ENCODE data around the gene GCHFR. TPM values are rescaled to one million over a fixed set of nuclear protein-coding genes. Genes with fewer than 3 reads are reported as not detected.

The GCHFR gene
- total RNA-seq, 2 experiments from 2014 or later: 50.6 to 50.8 TPM

GRCh38 chr15:40754883-40755811, 8.7 kb upstream of the GCHFR start, which contains the start of gene RMDN3:
RMDN3 (minus strand) TSS chr15:40755254; CDS start chr15:40754783, 471 bp downstream.
- Mint-ChIP-seq H3K4me3 (peak within 1 kb of the TSS; percentile 91), H3K36me3 (ENCODE audit: low read depth) (peaks cover 31% of the 10 kb centered on the region), H3K4me1 (ENCODE audit: low read depth) (peaks cover 38% of the 10 kb centered on the region), H3K27ac (peak within 1 kb of the TSS; percentile 99), H3K27me3 (ENCODE audit: low read depth) (no peaks in the 10 kb centered on the region), H3K9me3 (ENCODE audit: insufficient read depth) (no peaks in the 10 kb centered on the region)
- DNase-seq (peak; percentile 96), ATAC-seq (peak; percentile 85)
- CTCF ChIA-PET: no interaction called here
- POLR2A ChIA-PET: interaction anchor here (0.6 to 1.3 kb wide), 3 partner anchors 10 to 146 kb away, joined by 3 to 5 read pairs (median 3); no protein-coding TSS in a partner anchor

- peaks cover 26% of the 10 kb centered on the region for H3K36me3 Mint-ChIP-seq (ENCODE audit: low read depth)
- H3K9me3 Mint-ChIP-seq (ENCODE audit: insufficient read depth): no peaks in the 10 kb centered on the region
- peaks cover 38% of the 10 kb centered on the region for H3K4me1 Mint-ChIP-seq (ENCODE audit: low read depth)
- H3K4me3 Mint-ChIP-seq: peak overlapping the region; percentile 91
- POLR2A ChIA-PET: interaction anchor here (0.6 to 1.3 kb wide), 6 partner anchors 9 to 147 kb away, joined by 3 to 5 read pairs (median 4); partner anchors contain the start of gene RAD51
- peaks cover 4% of the 10 kb centered on the region for H3K27me3 Mint-ChIP-seq (ENCODE audit: low read depth)
- H3K27ac Mint-ChIP-seq: peak overlapping the region; percentile 99
- DNase-seq (no peak), ATAC-seq (no peak)
- CTCF ChIA-PET: interaction anchor here (1.2 to 1.6 kb wide), 3 partner anchors 12 to 136 kb away, joined by 4 to 6 read pairs (median 4); no protein-coding TSS in a partner anchor
Observed at GRCh38 chr15:40755812-40756208, 8.1 kb upstream of the GCHFR start.

GRCh38 chr15:40756938-40757337, 6.9 kb upstream of the GCHFR start:
- no peak overlapping the region for H3K4me3 Mint-ChIP-seq
- H3K27me3 Mint-ChIP-seq (ENCODE audit: low read depth): peaks cover 4% of the 10 kb centered on the region
- no peak for ATAC-seq
- DNase-seq: no peak
- no peaks in the 10 kb centered on the region for H3K9me3 Mint-ChIP-seq (ENCODE audit: insufficient read depth)
- CTCF ChIA-PET: interaction anchor here (0.6 to 1.6 kb wide), 4 partner anchors 9 to 135 kb away, joined by 3 to 6 read pairs (median 4); no protein-coding TSS in a partner anchor
- POLR2A ChIA-PET: interaction anchor here (1.0 to 1.3 kb wide), 3 partner anchors 8 to 62 kb away, joined by 4 to 5 read pairs (median 4); partner anchors contain the start of gene RAD51
- peaks cover 33% of the 10 kb centered on the region for H3K4me1 Mint-ChIP-seq (ENCODE audit: low read depth)
- H3K36me3 Mint-ChIP-seq (ENCODE audit: low read depth): peaks cover 16% of the 10 kb centered on the region
- peak overlapping the region; percentile 3 for H3K27ac Mint-ChIP-seq

GRCh38 chr15:40759961-40760360, 3.9 kb upstream of the GCHFR start:
- ChIA-PET CTCF (interaction anchor here (1.1 kb wide), 1 partner anchor 22 kb away, joined by 3 read pairs; no protein-coding TSS in a partner anchor), POLR2A (interaction anchor here (0.8 kb wide), 1 partner anchor 10 kb away, joined by 4 read pairs; no protein-coding TSS in a partner anchor)
- Mint-ChIP-seq H3K9me3 (ENCODE audit: insufficient read depth) (no peaks in the 10 kb centered on the region), H3K4me3 (no peak overlapping the region), H3K4me1 (ENCODE audit: low read depth) (peaks cover 32% of the 10 kb centered on the region), H3K36me3 (ENCODE audit: low read depth) (peaks cover under 1% of the 10 kb centered on the region), H3K27ac (no peak overlapping the region), H3K27me3 (ENCODE audit: low read depth) (peaks cover 4% of the 10 kb centered on the region)
- ATAC-seq (no peak), DNase-seq (no peak)

- CTCF ChIA-PET: interaction anchor here (0.6 kb wide), 1 partner anchor 95 kb away, joined by 3 read pairs; no protein-coding TSS in a partner anchor
- ATAC-seq (peak; percentile 1), DNase-seq (peak; percentile 58)
- Mint-ChIP-seq H3K27me3 (ENCODE audit: low read depth) (peaks cover 4% of the 10 kb centered on the region), H3K4me1 (ENCODE audit: low read depth) (peaks cover 36% of the 10 kb centered on the region), H3K4me3 (peak overlapping the region; percentile 86), H3K27ac (peak overlapping the region; percentile 91), H3K36me3 (ENCODE audit: low read depth) (peaks cover 7% of the 10 kb centered on the region), H3K9me3 (ENCODE audit: insufficient read depth) (no peaks in the 10 kb centered on the region)
- POLR2A ChIA-PET: interaction anchor here (0.7 to 2.5 kb wide), 3 partner anchors 13 to 19 kb away, joined by 3 to 13 read pairs (median 3); no protein-coding TSS in a partner anchor
Observed at GRCh38 chr15:40762919-40763800, 708 bp upstream of the GCHFR start.

- peak overlapping the region; percentile 86 for H3K4me3 Mint-ChIP-seq
- CTCF ChIA-PET: interaction anchor here (0.9 to 3.8 kb wide), 8 partner anchors 14 to 175 kb away, joined by 3 to 18 read pairs (median 4); partner anchors contain the start of genes RAD51 and VPS18
- peaks cover 4% of the 10 kb centered on the region for H3K27me3 Mint-ChIP-seq (ENCODE audit: low read depth)
- H3K27ac Mint-ChIP-seq: peak overlapping the region; percentile 91
- peaks cover 51% of the 10 kb centered on the region for H3K4me1 Mint-ChIP-seq (ENCODE audit: low read depth)
- peaks cover 10% of the 10 kb centered on the region for H3K36me3 Mint-ChIP-seq (ENCODE audit: low read depth)
- ATAC-seq (no peak), DNase-seq (peak; percentile 32)
- POLR2A ChIA-PET: interaction anchor here (0.9 to 2.5 kb wide), 9 partner anchors 8 to 196 kb away, joined by 3 to 13 read pairs (median 4); partner anchors contain the start of genes RAD51, RPUSD2 and ZFYVE19
- H3K9me3 Mint-ChIP-seq (ENCODE audit: insufficient read depth): no peaks in the 10 kb centered on the region
Observed at GRCh38 chr15:40764629-40765103, 798 bp downstream of the GCHFR start.

- CTCF ChIA-PET: interaction anchor here (3.8 kb wide), 1 partner anchor 16 kb away, joined by 18 read pairs; no protein-coding TSS in a partner anchor
Observed at GRCh38 chr15:40766194-40766815, 2.4 kb downstream of the GCHFR start.

GRCh38 chr15:40766906-40767837, 3.3 kb downstream of the GCHFR start:
- peaks cover 59% of the 10 kb centered on the region for H3K4me1 Mint-ChIP-seq (ENCODE audit: low read depth)
- H3K9me3 Mint-ChIP-seq (ENCODE audit: insufficient read depth): no peaks in the 10 kb centered on the region
- CTCF ChIA-PET: interaction anchor here (3.4 to 3.8 kb wide), 2 partner anchors 15 to 22 kb away, joined by 18 to 20 read pairs; no protein-coding TSS in a partner anchor
- no peaks in the 10 kb centered on the region for H3K27me3 Mint-ChIP-seq (ENCODE audit: low read depth)
- H3K36me3 Mint-ChIP-seq (ENCODE audit: low read depth): peaks cover 14% of the 10 kb centered on the region
- H3K4me3 Mint-ChIP-seq: no peak overlapping the region
- no peak for DNase-seq
- no peak for ATAC-seq
- H3K27ac Mint-ChIP-seq: no peak overlapping the region
- POLR2A ChIA-PET: interaction anchor here (1.1 to 1.4 kb wide), 2 partner anchors 20 to 566 kb away, joined by 3 read pairs; partner anchors contain the start of genes NUSAP1 and OIP5

More at GRCh38 chr15:40766194-40766815, 2.4 kb downstream of the GCHFR start:
- no peaks in the 10 kb centered on the region for H3K27me3 Mint-ChIP-seq (ENCODE audit: low read depth)
- no peak overlapping the region for H3K27ac Mint-ChIP-seq
- no peak for DNase-seq
- ATAC-seq: no peak
- H3K4me3 Mint-ChIP-seq: no peak overlapping the region
- H3K36me3 Mint-ChIP-seq (ENCODE audit: low read depth): peaks cover 13% of the 10 kb centered on the region
- H3K9me3 Mint-ChIP-seq (ENCODE audit: insufficient read depth): no peaks in the 10 kb centered on the region
- POLR2A ChIA-PET: interaction anchor here (0.6 to 1.8 kb wide), 4 partner anchors 14 to 197 kb away, joined by 3 to 4 read pairs (median 4); partner anchors contain the start of gene RPUSD2
- peaks cover 59% of the 10 kb centered on the region for H3K4me1 Mint-ChIP-seq (ENCODE audit: low read depth)

- Mint-ChIP-seq H3K36me3 (ENCODE audit: low read depth) (peaks cover 18% of the 10 kb centered on the region), H3K4me1 (ENCODE audit: low read depth) (peaks cover 52% of the 10 kb centered on the region), H3K27ac (no peak overlapping the region), H3K4me3 (no peak overlapping the region), H3K9me3 (ENCODE audit: insufficient read depth) (no peaks in the 10 kb centered on the region), H3K27me3 (ENCODE audit: low read depth) (no peaks in the 10 kb centered on the region)
- ATAC-seq: no peak
- POLR2A ChIA-PET: interaction anchor here (0.7 to 1.4 kb wide), 2 partner anchors 513 to 565 kb away, joined by 3 read pairs; partner anchors contain the start of genes NUSAP1 and OIP5
- DNase-seq: no peak
- CTCF ChIA-PET: interaction anchor here (3.4 kb wide), 1 partner anchor 23 kb away, joined by 20 read pairs; no protein-coding TSS in a partner anchor
Observed at GRCh38 chr15:40767838-40768500, 4.1 kb downstream of the GCHFR start.

All from activated CD8-positive, alpha-beta T cell treated with anti-CD3 and anti-CD28 coated beads, Interleukin-2, amount 10 ng/mL, durations not matched to agents 7 days and 5 days (primary cell).